HEK293T (cell line): ENCODE measurements around the gene SPATA6L.

ENCODE experiments used
- CTBP1 ChIP-seq: fragments of 450-650 bp; IDR thresholded peaks from 2 replicates; pipeline ENCODE4 v1.6.1; 2016; ENCODE audit warnings: borderline replicate concordance
- ELF4 ChIP-seq: fragments of 450-650 bp; IDR thresholded peaks from 2 replicates; pipeline ENCODE4 v1.6.1; 2017; ENCODE audit warnings: antibody characterized with exemption
- FOXA1 ChIP-seq: fragments of 450-650 bp; IDR thresholded peaks from 2 replicates; pipeline ENCODE4 v1.6.1; 2016; ENCODE audit warnings: mild to moderate bottlenecking
- FOXK2 ChIP-seq: fragments of 450-650 bp; IDR thresholded peaks from 2 replicates; pipeline ENCODE4 v1.6.1; 2016; ENCODE audit warnings: mild to moderate bottlenecking
- HDGF ChIP-seq: fragments of 450-650 bp; IDR thresholded peaks from 2 replicates; pipeline ENCODE4 v1.6.1; 2017; ENCODE audit warnings: antibody characterized with exemption, borderline replicate concordance
- L3MBTL2 ChIP-seq: fragments of 450-650 bp; conservative IDR thresholded peaks from 2 replicates; pipeline ENCODE4 v1.6.1; 2016; ENCODE audit warnings: mild to moderate bottlenecking
- LEF1 ChIP-seq: fragments of 450-650 bp; IDR thresholded peaks from 2 replicates; pipeline ENCODE4 v1.6.1; 2017; ENCODE audit warnings: mild to moderate bottlenecking, borderline replicate concordance
- NFRKB ChIP-seq: fragments of 450-650 bp; IDR thresholded peaks from 2 replicates; pipeline ENCODE4 v1.6.1; 2016; ENCODE audit warnings: mild to moderate bottlenecking, moderate library complexity
- PKNOX1 ChIP-seq: fragments of 450-650 bp; IDR thresholded peaks from 2 replicates; pipeline ENCODE4 v1.6.1; 2016
- SP1 ChIP-seq: fragments of 450-650 bp; IDR thresholded peaks from 2 replicates; pipeline ENCODE4 v1.6.1; 2017
- ZNF384 ChIP-seq: fragments of 450-650 bp; IDR thresholded peaks from 2 replicates; pipeline ENCODE4 v1.6.1; 2016

GRCh38 chr9:4661165-4661564, 5.1 kb downstream of the SPATA6L start:
- TF ChIP-seq NFRKB (no peak), HDGF (no peak), LEF1 (no peak), FOXK2 (no peak), SP1 (no peak), ELF4 (no peak), PKNOX1 (no peak), CTBP1 (no peak), L3MBTL2 (no peak), ZNF384 (no peak), FOXA1 (no peak)
